IMR-90 (cell line): ENCODE results near the gene ATP6V1F. TPM values are rescaled to one million over a fixed set of nuclear protein-coding genes. Genes with fewer than 3 reads are reported as not detected.

Experiments
- ATAC-seq: fragments of 200-7000 bp; cut with Tn5 transposase; 2 replicates; pipeline ENCODE4 v1.9.1; 2020; ENCODE audit warnings: low read depth, mild to moderate bottlenecking, moderate library complexity
- BruUV-seq: library from RNA; stranded (reverse); fragments of 400-500 nt; replicated peaks from 2 replicates; lab custom pipeline; 2021; lab: Mats Ljungman, UMichigan
- CTCF ChIA-PET: fragments of 300-600 bp; formaldehyde crosslinking; extraction: SDS; loops from one replicate; lab custom pipeline; 2021; ENCODE audit warnings: antibody characterized with exemption; lab: Yijun Ruan, JAX
- POLR2A ChIA-PET: fragments of 300-600 bp; sonication (Branson Sonifier 250); formaldehyde crosslinking; loops from one replicate; lab custom pipeline; 2022; ENCODE audit warnings: antibody characterized with exemption; ENCODE audit not compliant: unreplicated experiment; lab: Charles Lee
- DNase-seq: peaks from one replicate; pipeline ENCODE4 v3.0.0; 2013
- H2AFZ ChIP-seq: replicated peaks from 2 replicates; pipeline ENCODE3; 2013; ENCODE audit warnings: low read length, mild to moderate bottlenecking; ENCODE audit not compliant: poor library complexity
- H2AK5ac ChIP-seq: 2 replicates; pipeline ENCODE4 v1.6.1; 2013; ENCODE audit warnings: low read depth, low read length, inconsistent platforms
- H2AK9ac ChIP-seq: replicated peaks from 2 replicates; pipeline ENCODE3; 2013; ENCODE audit warnings: mild to moderate bottlenecking, low read depth, low read length, moderate library complexity; ENCODE audit not compliant: poor library complexity
- H2BK120ac ChIP-seq: 2 replicates; pipeline ENCODE4 v1.6.1; 2013; ENCODE audit warnings: low read depth, low read length, inconsistent platforms
- H2BK15ac ChIP-seq: 3 replicates; pipeline ENCODE4 v1.6.1; 2013; ENCODE audit warnings: low read depth, low read length, inconsistent platforms
- H2BK20ac ChIP-seq: 2 replicates; pipeline ENCODE4 v1.6.1; 2013; ENCODE audit warnings: low read depth, mild to moderate bottlenecking, inconsistent platforms, low read length, moderate library complexity
- H2BK5ac ChIP-seq: 2 replicates; pipeline ENCODE4 v1.6.1; 2013; ENCODE audit warnings: mild to moderate bottlenecking, low read depth, low read length, inconsistent platforms; ENCODE audit not compliant: poor library complexity, severe bottlenecking
- H3K14ac ChIP-seq: replicated peaks from 2 replicates; pipeline ENCODE4 v1.6.1; 2013; ENCODE audit warnings: low read depth, low read length, inconsistent platforms
- H3K18ac ChIP-seq: 2 replicates; pipeline ENCODE4 v1.6.1; 2013; ENCODE audit warnings: low read depth, low read length, control low read depth
- H3K23ac ChIP-seq: 2 replicates; pipeline ENCODE4 v1.6.1; 2013; ENCODE audit warnings: low read depth, low read length, inconsistent platforms
- H3K27ac ChIP-seq: 2 replicates; pipeline ENCODE4 v1.5.1; 2013; ENCODE audit warnings: mild to moderate bottlenecking, control low read depth, low read length; ENCODE audit not compliant: insufficient read depth
- H3K27me3 ChIP-seq: 2 replicates; pipeline ENCODE4 v1.6.1; 2013; ENCODE audit warnings: low read length; ENCODE audit not compliant: control insufficient read depth, insufficient read depth
- H3K36me3 ChIP-seq: 2 replicates; pipeline ENCODE4 v1.6.1; 2013; ENCODE audit warnings: low read length, mixed read lengths; ENCODE audit not compliant: control insufficient read depth, insufficient read depth
- H3K4ac ChIP-seq: 2 replicates; pipeline ENCODE4 v1.6.1; 2013; ENCODE audit warnings: low read depth, low read length, inconsistent platforms
- H3K4me1 ChIP-seq: 2 replicates; pipeline ENCODE4 v1.6.1; 2013; ENCODE audit warnings: low read length, mixed read lengths; ENCODE audit not compliant: control insufficient read depth, insufficient read depth
- H3K4me2 ChIP-seq: 2 replicates; pipeline ENCODE4 v1.6.1; 2013; ENCODE audit warnings: low read depth, mild to moderate bottlenecking, control low read depth, low read length, moderate library complexity
- H3K4me3 ChIP-seq: 2 replicates; pipeline ENCODE4 v1.5.1; 2013; ENCODE audit warnings: low read depth, mild to moderate bottlenecking, control low read depth, low read length, moderate library complexity; ENCODE audit not compliant: insufficient read depth
- H3K56ac ChIP-seq: 2 replicates; pipeline ENCODE4 v1.6.1; 2013; ENCODE audit warnings: low read length, inconsistent platforms; ENCODE audit not compliant: insufficient read depth; ENCODE audit errors: extremely low read depth
- H3K79me1 ChIP-seq, 2 experiments: 2 replicates each; pipeline ENCODE4 v1.6.1; 2013; ENCODE audit warnings: low read length in 2 of 2, inconsistent platforms in 1 of 2, low read depth in 1 of 2
- H3K9ac ChIP-seq: 2 replicates; pipeline ENCODE4 v1.6.1; 2013; ENCODE audit warnings: low read depth, low read length, control low read depth
- H3K9me1 ChIP-seq: 2 replicates; pipeline ENCODE4 v1.6.1; 2013; ENCODE audit warnings: low read length, inconsistent platforms; ENCODE audit not compliant: insufficient read depth
- H3K9me3 ChIP-seq: 2 replicates; pipeline ENCODE4 v1.6.1; 2013; ENCODE audit warnings: low read length; ENCODE audit not compliant: control insufficient read depth, insufficient read depth
- H4K20me1 ChIP-seq: 2 replicates; pipeline ENCODE4 v1.6.1; 2013; ENCODE audit warnings: low read length, inconsistent platforms; ENCODE audit not compliant: insufficient read depth
- H4K5ac ChIP-seq: 2 replicates; pipeline ENCODE4 v1.6.1; 2013; ENCODE audit warnings: mild to moderate bottlenecking, low read depth, low read length, control low read depth
- H4K8ac ChIP-seq, 2 experiments: 2 replicates each; pipeline ENCODE4 v1.6.1; 2013; ENCODE audit warnings: low read depth in 2 of 2, low read length in 2 of 2, control low read depth in 1 of 2, inconsistent platforms in 1 of 2
- H4K91ac ChIP-seq: 2 replicates; pipeline ENCODE4 v1.6.1; 2013; ENCODE audit warnings: low read depth, low read length, inconsistent platforms; ENCODE audit not compliant: insufficient read depth
- BHLHE40 ChIP-seq: fragments of 150-350 bp; IDR thresholded peaks from 2 replicates; pipeline ENCODE4 v1.6.1; 2016; ENCODE audit warnings: mild to moderate bottlenecking, low read depth, low read length
- CEBPB ChIP-seq: IDR thresholded peaks from 2 replicates; pipeline ENCODE4 v1.6.1; 2012; ENCODE audit warnings: low read depth, low read length, improper control_type of control experiment
- CHD1 ChIP-seq: IDR thresholded peaks from 2 replicates; pipeline ENCODE4 v1.6.1; 2012; ENCODE audit warnings: low read depth, low read length, improper control_type of control experiment
- FOS ChIP-seq: fragments of 150-350 bp; IDR thresholded peaks from 2 replicates; pipeline ENCODE4 v1.6.1; 2016; ENCODE audit warnings: low read depth, low read length
- MAFK ChIP-seq: IDR thresholded peaks from 2 replicates; pipeline ENCODE4 v1.6.1; 2012; ENCODE audit warnings: low read depth, low read length, improper control_type of control experiment
- MAZ ChIP-seq: IDR thresholded peaks from 2 replicates; pipeline ENCODE4 v1.6.1; 2012; ENCODE audit warnings: low read depth, mild to moderate bottlenecking, low read length, improper control_type of control experiment, moderate library complexity, borderline replicate concordance
- MXI1 ChIP-seq: IDR thresholded peaks from 2 replicates; pipeline ENCODE4 v1.6.1; 2012; ENCODE audit warnings: low read depth, mild to moderate bottlenecking, low read length, moderate library complexity, borderline replicate concordance
- NFE2L2 ChIP-seq: fragments of 150-350 bp; IDR thresholded peaks from 2 replicates; pipeline ENCODE4 v1.6.1; 2016; ENCODE audit warnings: low read depth, mild to moderate bottlenecking, low read length
- POLR2A ChIP-seq: IDR thresholded peaks from 2 replicates; pipeline ENCODE4 v1.6.1; 2012; ENCODE audit warnings: mild to moderate bottlenecking, low read depth, low read length
- RAD21 ChIP-seq: IDR thresholded peaks from 2 replicates; pipeline ENCODE4 v1.6.1; 2012; ENCODE audit warnings: low read length, improper control_type of control experiment
- RCOR1 ChIP-seq: IDR thresholded peaks from 2 replicates; pipeline ENCODE4 v1.6.1; 2012; ENCODE audit warnings: mild to moderate bottlenecking, low read length, improper control_type of control experiment; ENCODE audit not compliant: insufficient replicate concordance
- RFX5 ChIP-seq: IDR thresholded peaks from 2 replicates; pipeline ENCODE4 v1.8.0; 2012; ENCODE audit warnings: low read depth, mild to moderate bottlenecking, low read length, moderate library complexity
- SMC3 ChIP-seq: fragments of 150-350 bp; IDR thresholded peaks from 2 replicates; pipeline ENCODE4 v1.6.1; 2016; ENCODE audit warnings: low read depth, mild to moderate bottlenecking, antibody characterized with exemption, low read length, moderate library complexity
- WGBS, 2 experiments: methylation state at CpG; one replicate each; pipeline versions ENCODE4 v1.1.5 to v1.1.7; 2013; ENCODE audit warnings: missing lambda C conversion rate in 2 of 2; ENCODE audit not compliant: insufficient read length in 1 of 2; ENCODE audit errors: extremely low coverage in 2 of 2; 5-methylcytosine and 5-hydroxymethylcytosine counted together
- dilution Hi-C: fragments of 300-500 bp; cut with HindIII; formaldehyde crosslinking; loops from one replicate; pipeline ENCODE4 v1.14.3; 2018; ENCODE audit warnings: low sequenced_read_pairs; ENCODE audit not compliant: unreplicated experiment
- in situ Hi-C: fragments of 300-500 bp; cut with MboI; formaldehyde crosslinking; loops from 3 replicates; pipeline ENCODE4 v1.14.3; 2019; ENCODE audit warnings: low sequenced_read_pairs, inconsistent platforms, mixed read lengths
- intact Hi-C: fragments of 100-400 bp; cut with micrococcal nuclease; formaldehyde crosslinking; loops from 2 replicates; pipeline ENCODE4 v1.10.0; 2022
- polyA plus RNA-seq, 3 experiments: library from polyadenylated mRNA; depleted of rRNA; stranded (reverse); fragments of >200 nt; gene quantifications; 2 replicates each; pipeline ENCODE4 v1.2.3, GENCODE V29; 2012; ENCODE audit warnings: low replicate concordance in 1 of 3
- total RNA-seq: library from RNA; depleted of rRNA; stranded (reverse); fragments of >200 nt; gene quantifications from 2 replicates; pipeline ENCODE4 v1.2.3, GENCODE V29; 2012
- TF ChIP-seq, protein P1 (sequence below): fragments of 150-350 bp; IDR thresholded peaks from 2 replicates; pipeline ENCODE4 v1.6.1; 2017; ENCODE audit warnings: mild to moderate bottlenecking, antibody characterized with exemption, low read length, low read depth
- TF ChIP-seq, protein P2 (sequence below): fragments of 150-350 bp; IDR thresholded peaks from 2 replicates; pipeline ENCODE4 v1.6.1; 2016; ENCODE audit warnings: low read depth, mild to moderate bottlenecking, low read length, moderate library complexity, borderline replicate concordance
- TF ChIP-seq, protein P3 (sequence below): conservative IDR thresholded peaks from 2 replicates; pipeline ENCODE4 v1.5.1; 2012; ENCODE audit warnings: mild to moderate bottlenecking, low read depth, low read length, improper control_type of control experiment

Gene ATP6V1F
- total and polyA plus RNA-seq, 2 of the 4 experiments (the other 2 are of a cell fraction): 104 to 321 TPM

DNA sequence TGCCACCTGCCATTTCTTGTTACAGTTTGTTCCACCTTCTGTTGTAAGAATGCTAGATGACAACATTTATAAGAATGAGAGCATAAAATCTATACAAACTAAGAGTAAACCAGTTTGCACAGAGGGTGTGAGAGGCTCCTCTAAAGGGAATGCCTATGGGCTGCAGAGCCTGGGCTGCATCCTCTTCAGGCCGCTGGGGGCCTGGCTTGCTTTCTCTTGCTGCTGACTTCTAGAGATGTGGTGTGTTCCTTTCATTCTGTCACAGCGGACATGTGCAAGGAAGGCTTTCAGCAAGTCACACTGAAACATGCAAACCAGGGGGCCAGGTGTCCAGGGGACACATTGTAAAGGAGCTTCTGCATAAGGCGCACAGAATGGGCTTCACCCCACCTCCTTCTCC, 7.1 kb upstream of the ATP6V1F start:
- Histone ChIP-seq H4K8ac (no peak overlapping the region), H4K20me1 (peaks cover 52% of the 10 kb centered on the region), H2AK9ac (no peak overlapping the region), H3K23ac (no peak overlapping the region), H3K14ac (no peak overlapping the region), H3K79me1 (peaks cover 11 to 28% of the 10 kb centered on the region in 2 experiments), H3K27me3 (no peaks in the 10 kb centered on the region), H4K91ac (no peak overlapping the region), H2BK20ac (no peak overlapping the region), H3K4ac (no peak overlapping the region), H2AFZ (no peak overlapping the region), H3K9ac (no peak overlapping the region), H3K18ac (no peak overlapping the region), H2BK120ac (no peak overlapping the region), H2BK15ac (no peak overlapping the region), H3K27ac (no peak overlapping the region), H3K4me1 (no peaks in the 10 kb centered on the region), H3K36me3 (peaks cover 75% of the 10 kb centered on the region), H2AK5ac (no peak overlapping the region), H3K4me3 (no peak overlapping the region), H3K4me2 (no peak overlapping the region), H3K9me3 (no peaks in the 10 kb centered on the region), H4K5ac (no peak overlapping the region), H3K56ac (no peak overlapping the region), H2BK5ac (no peak overlapping the region), H3K9me1 (no peaks in the 10 kb centered on the region)
- ChIA-PET POLR2A (no interaction called here), CTCF (no interaction called here)
- no peak for TF ChIP-seq RCOR1
- no peak for TF ChIP-seq SMC3
- TF ChIP-seq MAFK: no peak
- no peak for TF ChIP-seq RAD21
- TF ChIP-seq, protein P1, sequence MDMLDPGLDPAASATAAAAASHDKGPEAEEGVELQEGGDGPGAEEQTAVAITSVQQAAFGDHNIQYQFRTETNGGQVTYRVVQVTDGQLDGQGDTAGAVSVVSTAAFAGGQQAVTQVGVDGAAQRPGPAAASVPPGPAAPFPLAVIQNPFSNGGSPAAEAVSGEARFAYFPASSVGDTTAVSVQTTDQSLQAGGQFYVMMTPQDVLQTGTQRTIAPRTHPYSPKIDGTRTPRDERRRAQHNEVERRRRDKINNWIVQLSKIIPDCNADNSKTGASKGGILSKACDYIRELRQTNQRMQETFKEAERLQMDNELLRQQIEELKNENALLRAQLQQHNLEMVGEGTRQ: no peak
- TF ChIP-seq BHLHE40: no peak
- no peak for TF ChIP-seq POLR2A
- TF ChIP-seq MAZ: no peak
- no peak for TF ChIP-seq RFX5
- TF ChIP-seq, protein P2, sequence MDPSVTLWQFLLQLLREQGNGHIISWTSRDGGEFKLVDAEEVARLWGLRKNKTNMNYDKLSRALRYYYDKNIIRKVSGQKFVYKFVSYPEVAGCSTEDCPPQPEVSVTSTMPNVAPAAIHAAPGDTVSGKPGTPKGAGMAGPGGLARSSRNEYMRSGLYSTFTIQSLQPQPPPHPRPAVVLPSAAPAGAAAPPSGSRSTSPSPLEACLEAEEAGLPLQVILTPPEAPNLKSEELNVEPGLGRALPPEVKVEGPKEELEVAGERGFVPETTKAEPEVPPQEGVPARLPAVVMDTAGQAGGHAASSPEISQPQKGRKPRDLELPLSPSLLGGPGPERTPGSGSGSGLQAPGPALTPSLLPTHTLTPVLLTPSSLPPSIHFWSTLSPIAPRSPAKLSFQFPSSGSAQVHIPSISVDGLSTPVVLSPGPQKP: no peak
- TF ChIP-seq FOS: no peak
- TF ChIP-seq, protein P3, sequence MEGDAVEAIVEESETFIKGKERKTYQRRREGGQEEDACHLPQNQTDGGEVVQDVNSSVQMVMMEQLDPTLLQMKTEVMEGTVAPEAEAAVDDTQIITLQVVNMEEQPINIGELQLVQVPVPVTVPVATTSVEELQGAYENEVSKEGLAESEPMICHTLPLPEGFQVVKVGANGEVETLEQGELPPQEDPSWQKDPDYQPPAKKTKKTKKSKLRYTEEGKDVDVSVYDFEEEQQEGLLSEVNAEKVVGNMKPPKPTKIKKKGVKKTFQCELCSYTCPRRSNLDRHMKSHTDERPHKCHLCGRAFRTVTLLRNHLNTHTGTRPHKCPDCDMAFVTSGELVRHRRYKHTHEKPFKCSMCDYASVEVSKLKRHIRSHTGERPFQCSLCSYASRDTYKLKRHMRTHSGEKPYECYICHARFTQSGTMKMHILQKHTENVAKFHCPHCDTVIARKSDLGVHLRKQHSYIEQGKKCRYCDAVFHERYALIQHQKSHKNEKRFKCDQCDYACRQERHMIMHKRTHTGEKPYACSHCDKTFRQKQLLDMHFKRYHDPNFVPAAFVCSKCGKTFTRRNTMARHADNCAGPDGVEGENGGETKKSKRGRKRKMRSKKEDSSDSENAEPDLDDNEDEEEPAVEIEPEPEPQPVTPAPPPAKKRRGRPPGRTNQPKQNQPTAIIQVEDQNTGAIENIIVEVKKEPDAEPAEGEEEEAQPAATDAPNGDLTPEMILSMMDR: no peak
- TF ChIP-seq MXI1: no peak
- TF ChIP-seq CHD1: no peak
- no peak for TF ChIP-seq CEBPB
- TF ChIP-seq NFE2L2: no peak
- intact Hi-C loops: no loop called here
- ATAC-seq (no peak), DNase-seq (no peak)
- in situ Hi-C loops: no loop called here
- dilution Hi-C loops: no loop called here
- WGBS, 2 experiments: no CpG with 5 or more reads among the region's 3 CpGs
- no TSS peak for BruUV-seq
